Measurements from ENCODE around the gene USP3. TPM values are rescaled to one million over a fixed set of nuclear protein-coding genes. Genes with fewer than 3 reads are reported as not detected.

The USP3 gene
- total and polyA plus RNA-seq, 2 of the 13 experiments (the other 11 are each of a cell fraction or from before 2014, with no cell fraction given) = 14.3 to 61.2 TPM

DNA sequence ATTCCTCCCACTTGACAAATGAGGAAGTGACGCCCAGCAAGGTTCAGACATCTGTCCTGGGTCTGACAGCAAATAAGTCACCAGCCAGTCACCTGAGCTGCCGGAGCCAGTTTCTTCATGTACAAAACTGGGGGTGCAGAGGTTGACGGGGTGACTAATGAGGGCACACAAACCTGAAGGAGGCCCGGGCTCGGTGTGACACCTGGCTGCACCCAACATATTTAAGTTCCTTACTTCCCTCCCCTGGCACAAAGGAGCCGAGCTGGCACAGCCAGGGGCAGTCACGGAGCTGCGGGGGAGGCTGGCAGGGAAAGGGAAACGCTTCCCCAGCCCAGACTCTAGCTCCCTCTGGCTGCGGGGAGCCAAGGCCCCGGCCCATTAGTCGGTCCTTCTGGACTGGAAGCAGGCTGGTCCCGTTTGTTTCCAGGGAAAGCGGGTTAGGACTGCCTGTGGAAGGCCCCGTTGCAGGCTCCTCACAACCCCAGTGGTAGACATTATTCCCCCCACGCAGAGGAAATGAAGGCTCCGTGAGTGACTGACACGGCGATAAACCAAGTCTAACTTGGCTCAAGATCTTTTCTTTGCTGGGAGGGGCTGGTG is 95.1 kb downstream of the USP3 start (continued):
- no peak for TF ChIP-seq MTA3 (CRISPR knock-in tag; IDR thresholded peaks at IDR 0.05)
- TF ChIP-seq ARNTL (CRISPR knock-in tag; IDR thresholded peaks at IDR 0.05) = 0 out of 2 replicates have a peak, but pooled peaks have one; percentile 44
- TF ChIP-seq, protein P1, sequence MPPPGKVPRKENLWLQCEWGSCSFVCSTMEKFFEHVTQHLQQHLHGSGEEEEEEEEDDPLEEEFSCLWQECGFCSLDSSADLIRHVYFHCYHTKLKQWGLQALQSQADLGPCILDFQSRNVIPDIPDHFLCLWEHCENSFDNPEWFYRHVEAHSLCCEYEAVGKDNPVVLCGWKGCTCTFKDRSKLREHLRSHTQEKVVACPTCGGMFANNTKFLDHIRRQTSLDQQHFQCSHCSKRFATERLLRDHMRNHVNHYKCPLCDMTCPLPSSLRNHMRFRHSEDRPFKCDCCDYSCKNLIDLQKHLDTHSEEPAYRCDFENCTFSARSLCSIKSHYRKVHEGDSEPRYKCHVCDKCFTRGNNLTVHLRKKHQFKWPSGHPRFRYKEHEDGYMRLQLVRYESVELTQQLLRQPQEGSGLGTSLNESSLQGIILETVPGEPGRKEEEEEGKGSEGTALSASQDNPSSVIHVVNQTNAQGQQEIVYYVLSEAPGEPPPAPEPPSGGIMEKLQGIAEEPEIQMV (CRISPR knock-in tag; IDR thresholded peaks at IDR 0.05; ENCODE audit: low read depth) = no peak
- TF ChIP-seq SMC3 (IDR thresholded peaks at IDR 0.05; ENCODE audit: low read length) = no peak; the same call in 1 of the 2 replicates
- no peak for TF ChIP-seq PAXIP1 (CRISPR knock-in tag; conservative IDR thresholded peaks at IDR 0.05)
- TF ChIP-seq ZNF264 (CRISPR knock-in tag; IDR thresholded peaks at IDR 0.05) = 0 out of 2 replicates have a peak, but pooled peaks have one; percentile 34
- TF ChIP-seq SRF (IDR thresholded peaks at IDR 0.05; ENCODE audit: low read depth, low read length) = no peak
- no peak for TF ChIP-seq GABPA (IDR thresholded peaks at IDR 0.05; ENCODE audit: low read depth, low read length)
- TF ChIP-seq GABPA (CRISPR knock-in tag; IDR thresholded peaks at IDR 0.05; ENCODE audit: low read depth) = no peak
- TF ChIP-seq, protein P2, sequence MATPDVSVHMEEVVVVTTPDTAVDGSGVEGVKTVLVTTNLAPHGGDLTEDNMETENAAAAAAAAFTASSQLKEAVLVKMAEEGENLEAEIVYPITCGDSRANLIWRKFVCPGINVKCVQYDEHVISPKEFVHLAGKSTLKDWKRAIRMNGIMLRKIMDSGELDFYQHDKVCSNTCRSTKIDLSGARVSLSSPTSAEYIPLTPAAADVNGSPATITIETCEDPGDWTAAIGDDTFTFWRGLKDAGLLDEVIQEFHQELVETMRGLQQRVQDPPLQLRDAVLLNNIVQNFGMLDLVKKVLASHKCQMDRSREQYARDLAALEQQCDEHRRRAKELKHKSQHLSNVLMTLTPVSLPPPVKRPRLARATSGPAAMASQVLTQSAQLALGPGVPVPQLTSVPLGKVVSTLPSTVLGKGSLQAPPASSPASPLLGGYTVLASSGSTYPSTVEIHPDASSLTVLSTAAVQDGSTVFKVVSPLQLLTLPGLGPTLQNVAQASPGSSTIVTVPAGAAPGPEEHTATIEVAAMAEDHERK (CRISPR knock-in tag; IDR thresholded peaks at IDR 0.05; ENCODE audit: low read depth) = no peak
- TF ChIP-seq NR2F6 (IDR thresholded peaks at IDR 0.05) = no peak
- no peak for TF ChIP-seq NR2F6 (CRISPR knock-in tag; IDR thresholded peaks at IDR 0.05)
- 0 out of 2 replicates have a peak, but pooled peaks have one; percentile 74 for TF ChIP-seq MTA1 (CRISPR knock-in tag; IDR thresholded peaks at IDR 0.05; ENCODE audit: borderline replicate concordance)
- no peak for TF ChIP-seq DNMT3B (CRISPR knock-in tag; conservative IDR thresholded peaks at IDR 0.05)
- no peak for TF ChIP-seq ZNF841 (CRISPR knock-in tag; IDR thresholded peaks at IDR 0.05; ENCODE audit: borderline replicate concordance)
- no peak for TF ChIP-seq ZBTB44 (CRISPR knock-in tag; IDR thresholded peaks at IDR 0.05)
- TF ChIP-seq, protein P3, sequence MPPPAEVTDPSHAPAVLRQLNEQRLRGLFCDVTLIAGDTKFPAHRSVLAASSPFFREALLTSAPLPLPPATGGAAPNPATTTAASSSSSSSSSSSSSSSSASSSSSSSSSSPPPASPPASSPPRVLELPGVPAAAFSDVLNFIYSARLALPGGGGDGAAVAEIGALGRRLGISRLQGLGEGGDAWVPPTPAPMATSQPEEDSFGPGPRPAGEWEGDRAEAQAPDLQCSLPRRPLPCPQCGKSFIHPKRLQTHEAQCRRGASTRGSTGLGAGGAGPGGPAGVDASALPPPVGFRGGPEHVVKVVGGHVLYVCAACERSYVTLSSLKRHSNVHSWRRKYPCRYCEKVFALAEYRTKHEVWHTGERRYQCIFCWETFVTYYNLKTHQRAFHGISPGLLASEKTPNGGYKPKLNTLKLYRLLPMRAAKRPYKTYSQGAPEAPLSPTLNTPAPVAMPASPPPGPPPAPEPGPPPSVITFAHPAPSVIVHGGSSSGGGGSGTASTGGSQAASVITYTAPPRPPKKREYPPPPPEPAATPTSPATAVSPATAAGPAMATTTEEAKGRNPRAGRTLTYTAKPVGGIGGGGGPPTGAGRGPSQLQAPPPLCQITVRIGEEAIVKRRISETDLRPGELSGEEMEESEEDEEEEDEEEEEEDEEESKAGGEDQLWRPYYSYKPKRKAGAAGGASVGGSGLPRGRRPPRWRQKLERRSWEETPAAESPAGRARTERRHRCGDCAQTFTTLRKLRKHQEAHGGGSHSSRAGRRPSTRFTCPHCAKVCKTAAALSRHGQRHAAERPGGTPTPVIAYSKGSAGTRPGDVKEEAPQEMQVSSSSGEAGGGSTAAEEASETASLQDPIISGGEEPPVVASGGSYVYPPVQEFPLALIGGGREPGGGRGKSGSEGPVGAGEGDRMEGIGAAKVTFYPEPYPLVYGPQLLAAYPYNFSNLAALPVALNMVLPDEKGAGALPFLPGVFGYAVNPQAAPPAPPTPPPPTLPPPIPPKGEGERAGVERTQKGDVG (CRISPR knock-in tag; IDR thresholded peaks at IDR 0.05; ENCODE audit: borderline replicate concordance) = no peak
- TF ChIP-seq GATA4 (IDR thresholded peaks at IDR 0.05; ENCODE audit: borderline replicate concordance, low read depth) = no peak
- no peak for TF ChIP-seq ERF (CRISPR knock-in tag; IDR thresholded peaks at IDR 0.05)
- no peak for TF ChIP-seq MAF1 (CRISPR knock-in tag; IDR thresholded peaks at IDR 0.05; ENCODE audit: borderline replicate concordance)

Data from HepG2 (cell line).